Fibroblast of skin of left biceps (primary cell): ENCODE data around the gene C21orf91.

Experiments
- DNase-seq, 2 experiments: peaks; one replicate each; pipeline ENCODE4 v3.0.0-alpha.2; 2013; ENCODE audit warnings: low read depth in 2 of 2

Gene C21orf91

GRCh38 chr21:17819114-17819876, at the start of gene C21orf91:
Gene C21orf91 (minus strand): TSS chr21:17819356. CDS start chr21:17818318, 1,038 bp downstream.
- DNase-seq, result peak; percentile 77 to 78

- no peak for DNase-seq
These were observed 47.4 kb upstream of the C21orf91 start for GRCh38 chr21:17866590-17866989.

- no peak for DNase-seq
These were observed 40.5 kb upstream of the C21orf91 start for GRCh38 chr21:17859661-17860060.

GRCh38 chr21:17858747-17859146, 39.6 kb upstream of the C21orf91 start:
- DNase-seq, result no peak

GRCh38 chr21:17854745-17855144, 35.6 kb upstream of the C21orf91 start:
- no peak for DNase-seq

GRCh38 chr21:17853393-17854275, 34.5 kb upstream of the C21orf91 start:
- no peak for DNase-seq

GRCh38 chr21:17848228-17848627, 29.1 kb upstream of the C21orf91 start:
- DNase-seq, result peak; percentile 68 to 74

GRCh38 chr21:17841103-17841502, 21.9 kb upstream of the C21orf91 start:
- no peak for DNase-seq

- no peak for DNase-seq
These were observed 15.6 kb upstream of the C21orf91 start for GRCh38 chr21:17834639-17835354.

GRCh38 chr21:17829472-17829871, 10.3 kb upstream of the C21orf91 start:
- DNase-seq, result peak; percentile 37 to 51

GRCh38 chr21:17828223-17828622, 9.1 kb upstream of the C21orf91 start:
- DNase-seq, result peak; percentile 45 to 50

- DNase-seq, result no peak
These were observed 4.7 kb upstream of the C21orf91 start for GRCh38 chr21:17823846-17824245.

- no peak for DNase-seq
These were observed 2.0 kb upstream of the C21orf91 start for GRCh38 chr21:17821121-17821520.

GRCh38 chr21:17819877-17820229, 697 bp upstream of the C21orf91 start:
- DNase-seq, result no peak

GRCh38 chr21:17818186-17819113, 706 bp downstream of the C21orf91 start:
- no peak for DNase-seq

- DNase-seq, result no peak
These were observed 5.8 kb downstream of the C21orf91 start for GRCh38 chr21:17813353-17813752.

- DNase-seq, result no peak
These were observed 13.2 kb downstream of the C21orf91 start for GRCh38 chr21:17805966-17806365.

GRCh38 chr21:17803536-17803935, 15.6 kb downstream of the C21orf91 start:
- no peak for DNase-seq

GRCh38 chr21:17802572-17802971, 16.6 kb downstream of the C21orf91 start:
- DNase-seq, result peak; percentile 85 to 91

GRCh38 chr21:17799414-17800164, 19.6 kb downstream of the C21orf91 start:
- no peak for DNase-seq
